Suprapubic skin (tissue), 4 donors: ENCODE results near the gene ATPAF2. TPM values are rescaled to one million over a fixed set of nuclear protein-coding genes. Genes with fewer than 3 reads are reported as not detected.

Experiments
- DNase-seq, 2 donors: peaks; one replicate each; pipeline ENCODE4 v3.0.0-alpha.2; 2019; ENCODE audit warnings: low spot score in 2 of 2
- H3K27ac ChIP-seq: fragments of 200-600 bp; sonication (generic); one replicate; pipeline ENCODE4 v1.5.1; 2019
- H3K27me3 ChIP-seq: fragments of 200-600 bp; sonication (generic); one replicate; pipeline ENCODE4 v1.5.1; 2019
- H3K36me3 ChIP-seq: fragments of 200-600 bp; sonication (generic); one replicate; pipeline ENCODE4 v1.5.1; 2019
- H3K4me1 ChIP-seq: fragments of 200-600 bp; sonication (generic); one replicate; pipeline ENCODE4 v1.5.1; 2019
- H3K4me3 ChIP-seq: fragments of 200-600 bp; sonication (generic); one replicate; pipeline ENCODE4 v1.5.1; 2019; ENCODE audit warnings: mild to moderate bottlenecking
- H3K9me3 ChIP-seq: fragments of 200-600 bp; sonication (generic); one replicate; pipeline ENCODE4 v1.5.1; 2019
- CTCF ChIP-seq, 2 donors: fragments of 200-600 bp in 1 of 2; fragments of 450-650 bp in 1 of 2; sonication (generic) in 1 of 2; IDR thresholded peaks; one replicate each; pipeline ENCODE4 v1.5.1; 2016 to 2019; ENCODE audit warnings: antibody characterized with exemption in 2 of 2, mild to moderate bottlenecking in 1 of 2, moderate library complexity in 1 of 2
- EP300 ChIP-seq: sonication (generic); formaldehyde crosslinking; IDR thresholded peaks from one replicate; pipeline ENCODE4 v1.6.1; 2017; ENCODE audit warnings: antibody characterized with exemption
- POLR2A ChIP-seq, 2 donors: fragments of 450-650 bp; IDR thresholded peaks; one replicate each; pipeline ENCODE4 v1.6.1; 2017; ENCODE audit warnings: antibody characterized with exemption in 2 of 2, mild to moderate bottlenecking in 2 of 2, moderate library complexity in 2 of 2
- POLR2AphosphoS5 ChIP-seq, 3 donors: sonication (generic); formaldehyde crosslinking; IDR thresholded peaks; one replicate each; pipeline ENCODE4 v1.6.1; 2017; ENCODE audit warnings: antibody characterized with exemption in 3 of 3
- WGBS: methylation state at CpG from one replicate; pipeline ENCODE4 v1.1.5; 2018; 5-methylcytosine and 5-hydroxymethylcytosine counted together
- total RNA-seq, 4 donors: library from RNA; depleted of rRNA; stranded (reverse); fragments of >200 nt; gene quantifications; one replicate each; pipeline ENCODE4 v1.1.0, GENCODE V29; 2016

ATPAF2 gene
- total RNA-seq, 4 donors from 2014 or later = 18.2 to 41.6 (median 24.2) TPM

- H3K4me1 ChIP-seq = peaks cover 18% of the 10 kb centered on the region
- H3K36me3 ChIP-seq = no peaks in the 10 kb centered on the region
- DNase-seq = no peak
- 80% methylated on average over 1 of the region's 3 CpGs for WGBS
- peak overlapping the region; percentile 61 for H3K27ac ChIP-seq
- no peaks in the 10 kb centered on the region for H3K9me3 ChIP-seq
- TF ChIP-seq EP300 = no peak
- no peak for TF ChIP-seq CTCF (IDR thresholded peaks at IDR 0.05)
- TF ChIP-seq POLR2A (IDR thresholded peaks at IDR 0.05) = no peak
- TF ChIP-seq POLR2AphosphoS5 (IDR thresholded peaks at IDR 0.05) = no peak
- no peaks in the 10 kb centered on the region for H3K27me3 ChIP-seq
- H3K4me3 ChIP-seq = no peak overlapping the region
Measured at GRCh38 chr17:17979778-17980177, 59.2 kb downstream of the ATPAF2 start.

GRCh38 chr17:17978481-17979424 is 60.2 kb downstream of the ATPAF2 start:
- DNase-seq = no peak
- 83% methylated on average over 11 of the region's 14 CpGs for WGBS
- no peaks in the 10 kb centered on the region for H3K27me3 ChIP-seq
- TF ChIP-seq EP300 = no peak
- no peak for TF ChIP-seq CTCF (IDR thresholded peaks at IDR 0.05)
- TF ChIP-seq POLR2AphosphoS5 (IDR thresholded peaks at IDR 0.05) = no peak
- TF ChIP-seq POLR2A (IDR thresholded peaks at IDR 0.05) = no peak
- peaks cover 18% of the 10 kb centered on the region for H3K4me1 ChIP-seq
- no peak overlapping the region for H3K4me3 ChIP-seq
- H3K36me3 ChIP-seq = no peaks in the 10 kb centered on the region
- no peaks in the 10 kb centered on the region for H3K9me3 ChIP-seq
- peak overlapping the region; percentile 61 for H3K27ac ChIP-seq

GRCh38 chr17:17976931-17977570 is 61.9 kb downstream of the ATPAF2 start:
- Histone ChIP-seq H3K9me3 (no peaks in the 10 kb centered on the region), H3K27me3 (no peaks in the 10 kb centered on the region), H3K36me3 (no peaks in the 10 kb centered on the region), H3K4me1 (peaks cover 19% of the 10 kb centered on the region), H3K27ac (no peak overlapping the region), H3K4me3 (no peak overlapping the region)
- TF ChIP-seq EP300 (no peak), CTCF (IDR thresholded peaks at IDR 0.05) (no peak)
- WGBS = 83% methylated on average over 10 of the region's 10 CpGs
- DNase-seq = no peak

- Histone ChIP-seq H3K36me3 (no peaks in the 10 kb centered on the region), H3K4me3 (no peak overlapping the region), H3K27me3 (no peaks in the 10 kb centered on the region), H3K27ac (no peak overlapping the region), H3K4me1 (peaks cover 32% of the 10 kb centered on the region), H3K9me3 (no peaks in the 10 kb centered on the region)
- no peak for DNase-seq
- no peak for TF ChIP-seq POLR2AphosphoS5 (IDR thresholded peaks at IDR 0.05)
- no peak for TF ChIP-seq CTCF (IDR thresholded peaks at IDR 0.05)
- TF ChIP-seq EP300 = no peak
- TF ChIP-seq POLR2A (IDR thresholded peaks at IDR 0.05) = no peak
- 84% methylated on average over 8 of the region's 8 CpGs for WGBS
Measured at GRCh38 chr17:17975436-17975835, 63.5 kb downstream of the ATPAF2 start.

GRCh38 chr17:17972952-17973254 is 66.1 kb downstream of the ATPAF2 start:
- 3% methylated on average over 10 of the region's 13 CpGs for WGBS
- H3K4me3 ChIP-seq = peak overlapping the region; percentile 78
- H3K27me3 ChIP-seq = no peaks in the 10 kb centered on the region
- H3K36me3 ChIP-seq = no peaks in the 10 kb centered on the region
- H3K9me3 ChIP-seq = no peaks in the 10 kb centered on the region
- peaks cover 39% of the 10 kb centered on the region for H3K4me1 ChIP-seq
- no peak for TF ChIP-seq EP300
- no peak for TF ChIP-seq POLR2A (IDR thresholded peaks at IDR 0.05)
- no peak for TF ChIP-seq POLR2AphosphoS5 (IDR thresholded peaks at IDR 0.05)
- no peak for TF ChIP-seq CTCF (IDR thresholded peaks at IDR 0.05)
- no peak for DNase-seq
- H3K27ac ChIP-seq = peak overlapping the region; percentile 51
